GM04504 (cell line): Measurements from ENCODE around the gene FER.
"Not testable (repeated sequence)": the region's sequence is repeated elsewhere in the genome, so short reads cannot be mapped to it uniquely, and the experiment has no call there.

Experiments
- DNase-seq: peaks from one replicate; pipeline ENCODE4 v3.0.0-alpha.2; 2012; ENCODE audit warnings: low read depth

FER gene

GRCh38 chr5:108966910-108967309 is 219.2 kb downstream of the FER start:
- DNase-seq, result no peak

- no peak for DNase-seq
Measured at GRCh38 chr5:108974594-108974993, 226.9 kb downstream of the FER start.

GRCh38 chr5:108975697-108976096 is 228.0 kb downstream of the FER start:
- no peak for DNase-seq

- no peak for DNase-seq
Measured at GRCh38 chr5:108983461-108984092, 235.9 kb downstream of the FER start.

GRCh38 chr5:108989761-108990392 is 242.2 kb downstream of the FER start:
- no peak for DNase-seq

- not testable (repeated sequence) for DNase-seq
Measured at GRCh38 chr5:108992396-108993085, 244.8 kb downstream of the FER start.

- DNase-seq, result not testable (repeated sequence)
Measured at GRCh38 chr5:108993440-108993839, 245.7 kb downstream of the FER start.

GRCh38 chr5:108997720-108998119 is 250.0 kb downstream of the FER start:
- no peak for DNase-seq

GRCh38 chr5:108998216-108998615 is 250.5 kb downstream of the FER start:
- no peak for DNase-seq

- no peak for DNase-seq
Measured at GRCh38 chr5:109003928-109004327, 256.2 kb downstream of the FER start.

- DNase-seq, result no peak
Measured at GRCh38 chr5:109005297-109006009, 257.8 kb downstream of the FER start.

GRCh38 chr5:109006129-109006528 is 258.4 kb downstream of the FER start:
- no peak for DNase-seq

- DNase-seq, result no peak
Measured at GRCh38 chr5:109016300-109016699, 268.6 kb downstream of the FER start.

GRCh38 chr5:109022056-109022455 is 274.4 kb downstream of the FER start:
- no peak for DNase-seq

GRCh38 chr5:109025729-109026128 is 278.0 kb downstream of the FER start:
- not testable (repeated sequence) for DNase-seq

GRCh38 chr5:109027983-109028607 is 280.4 kb downstream of the FER start:
- no peak for DNase-seq

GRCh38 chr5:109028608-109029299 is 281.1 kb downstream of the FER start:
- DNase-seq, result no peak

GRCh38 chr5:109029847-109030246 is 282.1 kb downstream of the FER start:
- no peak for DNase-seq

- DNase-seq, result no peak
Measured at GRCh38 chr5:109030360-109031143, 282.9 kb downstream of the FER start.

- no peak for DNase-seq
Measured at GRCh38 chr5:109034306-109034705, 286.6 kb downstream of the FER start.

- no peak for DNase-seq
Measured at GRCh38 chr5:109035436-109035835, 287.7 kb downstream of the FER start.
